GM23338 (cell line): Measurements from ENCODE around the gene YBX3. TPM values are rescaled to one million over a fixed set of nuclear protein-coding genes. Genes with fewer than 3 reads are reported as not detected.

Source experiments
- ATAC-seq: fragments of 200-7000 bp; cut with Tn5 transposase; 3 replicates; pipeline ENCODE4 v1.9.1; 2020
- DNase-seq: peaks from one replicate; pipeline ENCODE4 v3.0.0-alpha.2; 2015; ENCODE audit warnings: low spot score
- H2AFZ ChIP-seq: fragments of 200-600 bp; sonication (generic); 2 replicates; pipeline ENCODE4 v1.8.0; 2016; ENCODE audit warnings: antibody characterized with exemption, mild to moderate bottlenecking, moderate library complexity
- H3F3A ChIP-seq: fragments of 200-600 bp; sonication (generic); replicated peaks from 2 replicates; pipeline ENCODE4 v1.8.0; 2017; ENCODE audit warnings: antibody characterized with exemption, mixed run types, low read depth
- H3K27ac ChIP-seq: fragments of 200-600 bp; sonication (generic); 2 replicates; pipeline ENCODE4 v1.6.1; 2016; ENCODE audit warnings: low read depth
- H3K27me3 ChIP-seq: fragments of 200-600 bp; sonication (generic); 2 replicates; pipeline ENCODE4 v1.8.0; 2016; ENCODE audit warnings: mild to moderate bottlenecking, mixed run types, moderate library complexity; ENCODE audit not compliant: insufficient read depth
- H3K36me3 ChIP-seq: fragments of 200-600 bp; sonication (generic); 2 replicates; pipeline ENCODE4 v1.8.0; 2016; ENCODE audit warnings: mild to moderate bottlenecking; ENCODE audit not compliant: insufficient read depth
- H3K4me1 ChIP-seq: fragments of 200-600 bp; sonication (generic); 2 replicates; pipeline ENCODE4 v1.8.0; 2016; ENCODE audit warnings: mild to moderate bottlenecking, moderate library complexity; ENCODE audit not compliant: insufficient read depth
- H3K4me2 ChIP-seq: fragments of 200-600 bp; sonication (generic); 2 replicates; pipeline ENCODE4 v1.7.1; 2017; ENCODE audit warnings: mixed run types
- H3K4me3 ChIP-seq: fragments of 200-600 bp; sonication (generic); 2 replicates; pipeline ENCODE4 v1.6.1; 2016; ENCODE audit warnings: mixed run types
- H3K79me2 ChIP-seq: fragments of 200-600 bp; sonication (generic); replicated peaks from 2 replicates; pipeline ENCODE4 v1.8.0; 2017; ENCODE audit warnings: mild to moderate bottlenecking; ENCODE audit not compliant: insufficient read depth
- H3K9me2 ChIP-seq: fragments of 200-600 bp; sonication (generic); 2 replicates; pipeline ENCODE4 v1.8.0; 2017; ENCODE audit not compliant: insufficient read depth
- H4K20me1 ChIP-seq: fragments of 200-600 bp; sonication (generic); replicated peaks from 2 replicates; pipeline ENCODE4 v1.8.0; 2017; ENCODE audit warnings: mild to moderate bottlenecking; ENCODE audit not compliant: insufficient read depth
- H3K27ac Mint-ChIP-seq: 2 replicates; pipeline ENCODE4 v1.8.0; 2020; ENCODE audit warnings: inconsistent platforms, mild to moderate bottlenecking, moderate library complexity, mixed read lengths
- H3K27me3 Mint-ChIP-seq: 3 replicates; pipeline ENCODE4 v1.8.0; 2022; ENCODE audit warnings: low read depth, mild to moderate bottlenecking, moderate library complexity, mixed read lengths, inconsistent platforms; ENCODE audit not compliant: insufficient read depth, poor library complexity
- H3K36me3 Mint-ChIP-seq: 3 replicates; pipeline ENCODE4 v1.8.0; 2021; ENCODE audit warnings: low read depth, mild to moderate bottlenecking, inconsistent platforms, moderate library complexity, mixed read lengths
- H3K4me1 Mint-ChIP-seq: 3 replicates; pipeline ENCODE4 v1.8.0; 2020; ENCODE audit warnings: mild to moderate bottlenecking, inconsistent platforms, mixed read lengths
- H3K4me3 Mint-ChIP-seq: 3 replicates; pipeline ENCODE4 v1.8.0; 2021; ENCODE audit warnings: moderate library complexity, mild to moderate bottlenecking, inconsistent platforms, mixed read lengths
- H3K9me3 Mint-ChIP-seq: 3 replicates; pipeline ENCODE4 v1.8.0; 2020; ENCODE audit warnings: moderate library complexity, mild to moderate bottlenecking, inconsistent platforms, mixed read lengths
- CREB1 ChIP-seq: fragments of 250-450 bp; sonication (Bioruptor Pico); IDR thresholded peaks from 2 replicates; pipeline ENCODE4 v1.5.0; 2020; ENCODE audit warnings: low read depth, mild to moderate bottlenecking, moderate library complexity
- CTCF ChIP-seq, 2 experiments: fragments of 200-600 bp in 1 of 2; sonication (generic) in 1 of 2; conservative IDR thresholded peaks; 2 replicates each; pipeline versions ENCODE4 v1.5.1 to v1.6.1; 2016 to 2017; ENCODE audit warnings: antibody characterized with exemption in 2 of 2, low read depth in 2 of 2, mild to moderate bottlenecking in 2 of 2, moderate library complexity in 1 of 2
- ETS1 ChIP-seq: IDR thresholded peaks from 2 replicates; pipeline ENCODE4 v1.6.1; 2016; ENCODE audit warnings: antibody characterized with exemption
- EZH2 ChIP-seq: fragments of 200-600 bp; sonication (generic); IDR thresholded peaks from one replicate; pipeline ENCODE4 v1.8.0; 2017; ENCODE audit warnings: antibody characterized with exemption, mild to moderate bottlenecking, low read depth; ENCODE audit not compliant: unreplicated experiment
- EZH2phosphoT487 ChIP-seq: fragments of 200-600 bp; sonication (generic); IDR thresholded peaks from one replicate; pipeline ENCODE4 v1.8.1; 2018; ENCODE audit warnings: antibody characterized with exemption; ENCODE audit not compliant: unreplicated experiment
- JUNB ChIP-seq: IDR thresholded peaks from one replicate; pipeline ENCODE4 v1.6.1; 2016; ENCODE audit warnings: antibody characterized with exemption; ENCODE audit not compliant: unreplicated experiment
- NANOG ChIP-seq: IDR thresholded peaks from 2 replicates; pipeline ENCODE4 v1.6.1; 2016; ENCODE audit warnings: antibody characterized with exemption, borderline replicate concordance
- POLR2AphosphoS5 ChIP-seq: IDR thresholded peaks from 2 replicates; pipeline ENCODE4 v1.6.1; 2016; ENCODE audit warnings: antibody characterized with exemption, low read depth
- STAT1 ChIP-seq: IDR thresholded peaks from one replicate; pipeline ENCODE4 v1.6.1; 2016; ENCODE audit warnings: antibody characterized with exemption; ENCODE audit not compliant: unreplicated experiment
- ZNF114 ChIP-seq: fragments of 250-450 bp; sonication (Bioruptor Pico); IDR thresholded peaks from 2 replicates; pipeline ENCODE4 v1.5.0; 2020; ENCODE audit warnings: mild to moderate bottlenecking, moderate library complexity
- ZNF331 ChIP-seq: fragments of 250-450 bp; sonication (Bioruptor Pico); IDR thresholded peaks from 2 replicates; pipeline ENCODE4 v1.5.0; 2020; ENCODE audit warnings: low read depth, mild to moderate bottlenecking, moderate library complexity
- polyA plus RNA-seq: library from polyadenylated mRNA; unstranded; fragments of >200 nt; fragmentation: Nextera tagmentation; extraction: Ambion mirVana; gene quantifications from 2 replicates; pipeline ENCODE4 v1.2.1, GENCODE V29; 2016
- total RNA-seq: library from RNA; depleted of rRNA; stranded (reverse); fragments of >200 nt; shearing (Covaris generic); gene quantifications from 2 replicates; pipeline ENCODE4 v1.2.3, GENCODE V29; 2014
- TF ChIP-seq, protein P1 (sequence below): fragments of 250-450 bp; sonication (Bioruptor Pico); IDR thresholded peaks from 2 replicates; pipeline ENCODE4 v1.5.0; 2020; ENCODE audit warnings: mild to moderate bottlenecking, moderate library complexity
- TF ChIP-seq, protein P2 (sequence below): IDR thresholded peaks from one replicate; pipeline ENCODE4 v1.6.1; 2018; ENCODE audit warnings: antibody characterized with exemption; ENCODE audit not compliant: unreplicated experiment

YBX3 gene
- total and polyA plus RNA-seq, 2 experiments from 2014 or later, result 179 to 450 TPM

DNA sequence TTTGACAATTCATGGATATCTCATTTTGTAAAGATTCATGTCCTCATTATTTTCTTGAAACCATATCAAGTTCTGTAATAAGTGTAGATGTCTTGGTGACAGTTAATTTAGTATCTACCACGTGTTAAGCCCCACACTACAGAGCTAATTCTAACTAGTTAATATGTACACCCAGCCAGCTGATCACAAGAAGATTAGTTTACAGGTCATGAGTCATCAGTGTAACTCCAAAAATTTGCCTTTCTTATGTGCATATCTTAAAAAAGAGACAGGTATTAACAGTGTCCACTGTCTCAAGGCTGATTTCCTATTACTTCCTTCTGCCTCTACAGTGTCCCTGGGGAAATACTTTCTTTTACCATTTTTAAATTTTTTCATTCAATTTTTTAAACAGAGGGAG lies 13.3 kb upstream of the YBX3 start:
- no peak overlapping the region for H2AFZ ChIP-seq
- H3K4me1 ChIP-seq, result no peaks in the 10 kb centered on the region
- no peak overlapping the region for H3K4me2 ChIP-seq
- H3K4me3 ChIP-seq, result no peak overlapping the region
- 0 out of 2 replicates have a peak, but pooled peaks cover 3% of the 10 kb centered on the region for H3K9me2 ChIP-seq
- H3F3A ChIP-seq, result no peaks in the 10 kb centered on the region
- H4K20me1 ChIP-seq, result no peaks in the 10 kb centered on the region
- DNase-seq (no peak), ATAC-seq (no peak)
- Mint-ChIP-seq H3K27me3 (no peaks in the 10 kb centered on the region), H3K4me1 (no peaks in the 10 kb centered on the region), H3K9me3 (no peaks in the 10 kb centered on the region), H3K36me3 (no peaks in the 10 kb centered on the region), H3K4me3 (no peak overlapping the region), H3K27ac (no peak overlapping the region)
- no peaks in the 10 kb centered on the region for H3K79me2 ChIP-seq
- no peaks in the 10 kb centered on the region for H3K36me3 ChIP-seq
- no peak for TF ChIP-seq EZH2phosphoT487
- no peak for TF ChIP-seq ZNF114 (CRISPR knock-in tag)
- no peak for TF ChIP-seq EZH2
- TF ChIP-seq, protein P1, sequence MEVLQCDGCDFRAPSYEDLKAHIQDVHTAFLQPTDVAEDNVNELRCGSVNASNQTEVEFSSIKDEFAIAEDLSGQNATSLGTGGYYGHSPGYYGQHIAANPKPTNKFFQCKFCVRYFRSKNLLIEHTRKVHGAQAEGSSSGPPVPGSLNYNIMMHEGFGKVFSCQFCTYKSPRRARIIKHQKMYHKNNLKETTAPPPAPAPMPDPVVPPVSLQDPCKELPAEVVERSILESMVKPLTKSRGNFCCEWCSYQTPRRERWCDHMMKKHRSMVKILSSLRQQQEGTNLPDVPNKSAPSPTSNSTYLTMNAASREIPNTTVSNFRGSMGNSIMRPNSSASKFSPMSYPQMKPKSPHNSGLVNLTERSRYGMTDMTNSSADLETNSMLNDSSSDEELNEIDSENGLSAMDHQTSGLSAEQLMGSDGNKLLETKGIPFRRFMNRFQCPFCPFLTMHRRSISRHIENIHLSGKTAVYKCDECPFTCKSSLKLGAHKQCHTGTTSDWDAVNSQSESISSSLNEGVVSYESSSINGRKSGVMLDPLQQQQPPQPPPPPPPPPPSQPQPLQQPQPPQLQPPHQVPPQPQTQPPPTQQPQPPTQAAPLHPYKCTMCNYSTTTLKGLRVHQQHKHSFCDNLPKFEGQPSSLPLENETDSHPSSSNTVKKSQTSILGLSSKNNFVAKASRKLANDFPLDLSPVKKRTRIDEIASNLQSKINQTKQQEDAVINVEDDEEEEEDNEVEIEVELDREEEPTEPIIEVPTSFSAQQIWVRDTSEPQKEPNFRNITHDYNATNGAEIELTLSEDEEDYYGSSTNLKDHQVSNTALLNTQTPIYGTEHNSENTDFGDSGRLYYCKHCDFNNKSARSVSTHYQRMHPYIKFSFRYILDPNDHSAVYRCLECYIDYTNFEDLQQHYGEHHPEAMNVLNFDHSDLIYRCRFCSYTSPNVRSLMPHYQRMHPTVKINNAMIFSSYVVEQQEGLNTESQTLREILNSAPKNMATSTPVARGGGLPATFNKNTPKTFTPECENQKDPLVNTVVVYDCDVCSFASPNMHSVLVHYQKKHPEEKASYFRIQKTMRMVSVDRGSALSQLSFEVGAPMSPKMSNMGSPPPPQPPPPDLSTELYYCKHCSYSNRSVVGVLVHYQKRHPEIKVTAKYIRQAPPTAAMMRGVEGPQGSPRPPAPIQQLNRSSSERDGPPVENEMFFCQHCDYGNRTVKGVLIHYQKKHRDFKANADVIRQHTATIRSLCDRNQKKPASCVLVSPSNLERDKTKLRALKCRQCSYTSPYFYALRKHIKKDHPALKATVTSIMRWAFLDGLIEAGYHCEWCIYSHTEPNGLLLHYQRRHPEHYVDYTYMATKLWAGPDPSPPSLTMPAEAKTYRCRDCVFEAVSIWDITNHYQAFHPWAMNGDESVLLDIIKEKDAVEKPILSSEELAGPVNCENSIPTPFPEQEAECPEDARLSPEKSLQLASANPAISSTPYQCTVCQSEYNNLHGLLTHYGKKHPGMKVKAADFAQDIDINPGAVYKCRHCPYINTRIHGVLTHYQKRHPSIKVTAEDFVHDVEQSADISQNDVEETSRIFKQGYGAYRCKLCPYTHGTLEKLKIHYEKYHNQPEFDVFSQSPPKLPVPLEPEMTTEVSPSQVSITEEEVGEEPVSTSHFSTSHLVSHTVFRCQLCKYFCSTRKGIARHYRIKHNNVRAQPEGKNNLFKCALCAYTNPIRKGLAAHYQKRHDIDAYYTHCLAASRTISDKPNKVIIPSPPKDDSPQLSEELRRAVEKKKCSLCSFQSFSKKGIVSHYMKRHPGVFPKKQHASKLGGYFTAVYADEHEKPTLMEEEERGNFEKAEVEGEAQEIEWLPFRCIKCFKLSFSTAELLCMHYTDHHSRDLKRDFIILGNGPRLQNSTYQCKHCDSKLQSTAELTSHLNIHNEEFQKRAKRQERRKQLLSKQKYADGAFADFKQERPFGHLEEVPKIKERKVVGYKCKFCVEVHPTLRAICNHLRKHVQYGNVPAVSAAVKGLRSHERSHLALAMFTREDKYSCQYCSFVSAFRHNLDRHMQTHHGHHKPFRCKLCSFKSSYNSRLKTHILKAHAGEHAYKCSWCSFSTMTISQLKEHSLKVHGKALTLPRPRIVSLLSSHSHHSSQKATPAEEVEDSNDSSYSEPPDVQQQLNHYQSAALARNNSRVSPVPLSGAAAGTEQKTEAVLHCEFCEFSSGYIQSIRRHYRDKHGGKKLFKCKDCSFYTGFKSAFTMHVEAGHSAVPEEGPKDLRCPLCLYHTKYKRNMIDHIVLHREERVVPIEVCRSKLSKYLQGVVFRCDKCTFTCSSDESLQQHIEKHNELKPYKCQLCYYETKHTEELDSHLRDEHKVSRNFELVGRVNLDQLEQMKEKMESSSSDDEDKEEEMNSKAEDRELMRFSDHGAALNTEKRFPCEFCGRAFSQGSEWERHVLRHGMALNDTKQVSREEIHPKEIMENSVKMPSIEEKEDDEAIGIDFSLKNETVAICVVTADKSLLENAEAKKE, result no peak
- TF ChIP-seq JUNB, result no peak
- no peak for TF ChIP-seq POLR2AphosphoS5
- TF ChIP-seq CREB1 (CRISPR knock-in tag), result no peak
- TF ChIP-seq, protein P2, sequence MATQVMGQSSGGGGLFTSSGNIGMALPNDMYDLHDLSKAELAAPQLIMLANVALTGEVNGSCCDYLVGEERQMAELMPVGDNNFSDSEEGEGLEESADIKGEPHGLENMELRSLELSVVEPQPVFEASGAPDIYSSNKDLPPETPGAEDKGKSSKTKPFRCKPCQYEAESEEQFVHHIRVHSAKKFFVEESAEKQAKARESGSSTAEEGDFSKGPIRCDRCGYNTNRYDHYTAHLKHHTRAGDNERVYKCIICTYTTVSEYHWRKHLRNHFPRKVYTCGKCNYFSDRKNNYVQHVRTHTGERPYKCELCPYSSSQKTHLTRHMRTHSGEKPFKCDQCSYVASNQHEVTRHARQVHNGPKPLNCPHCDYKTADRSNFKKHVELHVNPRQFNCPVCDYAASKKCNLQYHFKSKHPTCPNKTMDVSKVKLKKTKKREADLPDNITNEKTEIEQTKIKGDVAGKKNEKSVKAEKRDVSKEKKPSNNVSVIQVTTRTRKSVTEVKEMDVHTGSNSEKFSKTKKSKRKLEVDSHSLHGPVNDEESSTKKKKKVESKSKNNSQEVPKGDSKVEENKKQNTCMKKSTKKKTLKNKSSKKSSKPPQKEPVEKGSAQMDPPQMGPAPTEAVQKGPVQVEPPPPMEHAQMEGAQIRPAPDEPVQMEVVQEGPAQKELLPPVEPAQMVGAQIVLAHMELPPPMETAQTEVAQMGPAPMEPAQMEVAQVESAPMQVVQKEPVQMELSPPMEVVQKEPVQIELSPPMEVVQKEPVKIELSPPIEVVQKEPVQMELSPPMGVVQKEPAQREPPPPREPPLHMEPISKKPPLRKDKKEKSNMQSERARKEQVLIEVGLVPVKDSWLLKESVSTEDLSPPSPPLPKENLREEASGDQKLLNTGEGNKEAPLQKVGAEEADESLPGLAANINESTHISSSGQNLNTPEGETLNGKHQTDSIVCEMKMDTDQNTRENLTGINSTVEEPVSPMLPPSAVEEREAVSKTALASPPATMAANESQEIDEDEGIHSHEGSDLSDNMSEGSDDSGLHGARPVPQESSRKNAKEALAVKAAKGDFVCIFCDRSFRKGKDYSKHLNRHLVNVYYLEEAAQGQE, result no peak
- no peak for TF ChIP-seq STAT1
- no peak for TF ChIP-seq CTCF (conservative IDR thresholded peaks at IDR 0.05; ENCODE audit: low read depth in 2 of 2)
- TF ChIP-seq ETS1, result no peak
- TF ChIP-seq ZNF331 (CRISPR knock-in tag), result no peak
- no peak for TF ChIP-seq NANOG
- no peaks in the 10 kb centered on the region for H3K27me3 ChIP-seq
- H3K27ac ChIP-seq, result no peak overlapping the region
